GM12878 (cell line): Measurements from ENCODE around the gene H6PD. TPM values are rescaled to one million over a fixed set of nuclear protein-coding genes. Genes with fewer than 3 reads are reported as not detected.

Source experiments
- ATAC-seq: fragments of 200-7000 bp; cut with Tn5 transposase; 3 replicates; pipeline ENCODE4 v1.9.1; 2020; ENCODE audit warnings: mild to moderate bottlenecking, moderate library complexity
- BruUV-seq: library from RNA; stranded (reverse); fragments of 400-500 nt; replicated peaks from 2 replicates; lab custom pipeline; 2021; lab: Mats Ljungman, UMichigan
- CTCF ChIA-PET: fragments of 300-600 bp; sonication (Branson Sonifier 250); formaldehyde crosslinking; extraction: SDS; loops from one replicate; lab custom pipeline; 2021; ENCODE audit warnings: inconsistent platforms; lab: Yijun Ruan, JAX
- POLR2A ChIA-PET: fragments of 350-600 bp; formaldehyde crosslinking; extraction: SDS; loops from one replicate; lab custom pipeline; 2021; ENCODE audit warnings: inconsistent platforms; lab: Charles Lee
- RAD21 ChIA-PET: fragments of 300-600 bp; sonication (Branson Sonifier 250); formaldehyde crosslinking; loops from one replicate; lab custom pipeline; 2023; ENCODE audit warnings: antibody characterized with exemption; ENCODE audit not compliant: unreplicated experiment; lab: Charles Lee
- SMC1A ChIA-PET: fragments of 300-600 bp; sonication (Branson Sonifier 250); formaldehyde crosslinking; loops from one replicate; lab custom pipeline; 2023; ENCODE audit not compliant: unreplicated experiment, uncharacterized antibody; lab: Charles Lee
- DNase-seq: peaks from one replicate; pipeline ENCODE4 v3.0.0-alpha.2; 2011; ENCODE audit warnings: low read depth, low spot score
- FAIRE-seq: peaks from 3 replicates; lab custom pipeline; 2011; peaks lifted over from hg19 to GRCh38; lab: Jason Lieb, UNC
- H2AFZ ChIP-seq: 2 replicates; pipeline ENCODE4 v1.6.0; 2011; ENCODE audit warnings: low read depth, low read length, control low read depth; ENCODE audit not compliant: control insufficient read depth
- H3K27ac ChIP-seq: 2 replicates; pipeline ENCODE4 v1.5.1; 2011; ENCODE audit warnings: control low read depth; ENCODE audit not compliant: control insufficient read depth, insufficient read depth
- H3K27me3 ChIP-seq, 2 experiments: replicated peaks in 1 of 2; 2 replicates each; pipeline versions ENCODE4 v1.6.0 to v1.6.1; 2011; ENCODE audit warnings: low read length in 1 of 2; ENCODE audit not compliant: control insufficient read depth in 2 of 2, insufficient read depth in 2 of 2
- H3K36me3 ChIP-seq, 2 experiments: 2 replicates each; pipeline ENCODE4 v1.5.1; 2011; ENCODE audit warnings: low read length in 1 of 2; ENCODE audit not compliant: control insufficient read depth in 2 of 2, insufficient read depth in 2 of 2
- H3K4me1 ChIP-seq: 2 replicates; pipeline ENCODE4 v1.6.1; 2011; ENCODE audit warnings: mild to moderate bottlenecking, low read length, moderate library complexity, mixed read lengths; ENCODE audit not compliant: control insufficient read depth, insufficient read depth
- H3K4me2 ChIP-seq: 2 replicates; pipeline ENCODE4 v1.6.0; 2011; ENCODE audit warnings: control low read depth; ENCODE audit not compliant: control insufficient read depth, insufficient read depth
- H3K4me3 ChIP-seq: fragments of 200-600 bp; sonication (generic); 2 replicates; pipeline ENCODE4 v1.5.1; 2016
- H3K79me2 ChIP-seq: 2 replicates; pipeline ENCODE4 v1.6.0; 2011; ENCODE audit warnings: low read length; ENCODE audit not compliant: control insufficient read depth, insufficient read depth
- H3K9ac ChIP-seq: 2 replicates; pipeline ENCODE4 v1.8.0; 2011; ENCODE audit warnings: low read length, control low read depth, mixed read lengths; ENCODE audit not compliant: control insufficient read depth, insufficient read depth
- H3K9me3 ChIP-seq: replicated peaks from 3 replicates; pipeline ENCODE4 v1.5.1; 2011; ENCODE audit warnings: mild to moderate bottlenecking, low read length; ENCODE audit not compliant: control insufficient read depth, insufficient read depth
- H4K20me1 ChIP-seq: 2 replicates; pipeline ENCODE4 v1.6.0; 2011; ENCODE audit not compliant: control insufficient read depth, insufficient read depth
- ATF7 ChIP-seq: fragments of 450-650 bp; IDR thresholded peaks from 2 replicates; pipeline ENCODE4 v1.6.1; 2016; ENCODE audit warnings: low read depth, mild to moderate bottlenecking
- BACH1 ChIP-seq: fragments of 450-650 bp; IDR thresholded peaks from 2 replicates; pipeline ENCODE4 v1.6.1; 2017; ENCODE audit warnings: mild to moderate bottlenecking, borderline replicate concordance
- CBX3 ChIP-seq: fragments of 200-600 bp; sonication (generic); IDR thresholded peaks from 2 replicates; pipeline ENCODE4 v1.6.1; 2016; ENCODE audit warnings: low read depth, borderline replicate concordance
- CEBPB ChIP-seq, 2 experiments: fragments of 150-350 bp in 1 of 2; IDR thresholded peaks; 2 replicates each; pipeline ENCODE4 v1.6.1; 2012 to 2014; ENCODE audit warnings: low read depth in 2 of 2, low read length in 2 of 2, borderline replicate concordance in 1 of 2, inconsistent platforms in 1 of 2
- CREB1 ChIP-seq: IDR thresholded peaks from 2 replicates; pipeline ENCODE4 v1.6.1; 2012; ENCODE audit warnings: low read depth, mild to moderate bottlenecking, inconsistent platforms
- GABPA ChIP-seq: IDR thresholded peaks from 2 replicates; pipeline ENCODE4 v1.6.1; 2014; ENCODE audit warnings: antibody characterized with exemption, low read depth, mild to moderate bottlenecking, inconsistent platforms
- MTA2 ChIP-seq: fragments of 450-650 bp; IDR thresholded peaks from 2 replicates; pipeline ENCODE4 v1.6.1; 2016; ENCODE audit warnings: low read depth, mild to moderate bottlenecking, moderate library complexity
- MYB ChIP-seq: fragments of 150-350 bp; IDR thresholded peaks from 2 replicates; pipeline ENCODE4 v1.6.1; 2014; ENCODE audit warnings: mild to moderate bottlenecking, low read depth, low read length, borderline replicate concordance
- RFX5 ChIP-seq: IDR thresholded peaks from 2 replicates; pipeline ENCODE4 v1.6.1; 2011; ENCODE audit warnings: low read depth, low read length, improper control_type of control experiment
- SRF ChIP-seq, 2 experiments: IDR thresholded peaks; 2 replicates each; pipeline ENCODE4 v1.6.1; 2011; ENCODE audit warnings: low read depth in 2 of 2, low read length in 2 of 2, mild to moderate bottlenecking in 1 of 2, moderate library complexity in 1 of 2
- TCF12 ChIP-seq: IDR thresholded peaks from 2 replicates; pipeline ENCODE4 v1.6.1; 2011; ENCODE audit warnings: low read depth, mild to moderate bottlenecking, low read length
- ZNF207 ChIP-seq: fragments of 450-650 bp; IDR thresholded peaks from 2 replicates; pipeline ENCODE4 v1.6.1; 2014; ENCODE audit warnings: antibody characterized with exemption, mild to moderate bottlenecking, borderline replicate concordance
- WGBS: methylation state at CpG from one replicate; pipeline ENCODE4 v1.1.6; 2016; ENCODE audit warnings: low lambda C conversion rate; ENCODE audit not compliant: insufficient replicate concordance, insufficient coverage; ENCODE audit errors: missing lambda C conversion rate; 5-methylcytosine and 5-hydroxymethylcytosine counted together
- in situ Hi-C: fragments of 300-500 bp; cut with MboI; formaldehyde crosslinking; loops from 9 replicates; pipeline ENCODE4 v1.14.3; 2018; ENCODE audit warnings: mixed read lengths
- intact Hi-C: fragments of 100-400 bp; cut with micrococcal nuclease; formaldehyde crosslinking; loops from one replicate; pipeline ENCODE4 v1.14.2; 2022; ENCODE audit not compliant: unreplicated experiment
- polyA plus RNA-seq, 11 experiments: library from polyadenylated mRNA; depleted of rRNA in 4 of 11; unstranded in 6 of 11; stranded (reverse) in 5 of 11; fragments of >200 nt; fragmentation: Nextera tagmentation in 4 of 11; fragmentation: Illumina TruSeq in 1 of 11; extraction: Ambion mirVana in 4 of 11; extraction: Trizol in 1 of 11; gene quantifications; 1 replicate in 1 of 11; 2 replicates in 10 of 11; pipeline versions ENCODE4 v1.2.1 to v1.2.3, GENCODE V29; 2011 to 2016; ENCODE audit warnings: inconsistent platforms in 2 of 11, missing spikeins in 2 of 11, low read depth in 1 of 11
- total RNA-seq, 4 experiments: library from RNA; depleted of rRNA in 3 of 4; stranded (reverse); fragments of >200 nt in 3 of 4; fragmentation: Illumina TruSeq in 1 of 4; extraction: Trizol in 1 of 4; gene quantifications; 2 replicates each; pipeline versions ENCODE4 v1.2.1 to v1.2.3, GENCODE V29; 2013 to 2021
- TF ChIP-seq, protein P1 (sequence below): fragments of 450-650 bp; IDR thresholded peaks from 2 replicates; pipeline ENCODE4 v1.6.1; 2016; ENCODE audit warnings: mild to moderate bottlenecking

Gene H6PD
- total and polyA plus RNA-seq, 10 of the 15 experiments (the other 5 are each of a cell fraction or from before 2014, with no cell fraction given): 1.2 to 20.7 (median 7.7) TPM

DNA sequence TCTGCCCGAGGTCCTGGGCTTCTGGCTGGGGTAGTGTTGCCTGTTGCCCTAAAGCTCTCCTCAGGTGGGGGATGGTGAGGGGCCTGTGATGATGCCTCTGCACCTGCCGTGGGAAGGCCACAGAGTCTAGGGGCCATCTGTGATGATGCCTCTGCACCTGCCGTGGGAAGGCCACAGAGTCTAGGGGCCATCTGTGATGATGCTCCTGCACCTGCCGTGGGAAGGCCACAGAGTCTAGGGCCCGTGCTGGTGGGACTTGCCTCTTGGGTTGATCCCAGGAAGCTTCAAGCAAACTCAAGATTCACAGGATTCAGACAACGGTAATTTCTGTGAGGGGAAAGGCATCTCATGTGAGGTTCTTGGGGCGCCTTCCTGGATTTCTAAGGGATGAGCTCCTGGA, 75.4 kb downstream of the H6PD start:
- no peaks in the 10 kb centered on the region for H3K36me3 ChIP-seq
- ATAC-seq: no peak
- intact Hi-C loops: no loop called here
- TF ChIP-seq ZNF207 (no peak), TCF12 (0 out of 2 replicates have a peak, but pooled peaks have one; percentile 39)
- DNase-seq: no peak
- H3K9ac ChIP-seq: no peak overlapping the region
- ChIA-PET SMC1A (interaction anchor here (1.1 kb wide), 1 partner anchor 21 kb away, joined by 5 read pairs; no protein-coding TSS in a partner anchor), RAD21 (no interaction called here), CTCF (no interaction called here), POLR2A (interaction anchor here (1.4 kb wide), 1 partner anchor 14 kb away, joined by 3 read pairs; no protein-coding TSS in a partner anchor)
- no peak overlapping the region for H2AFZ ChIP-seq
- H3K79me2 ChIP-seq: no peaks in the 10 kb centered on the region
- no peaks in the 10 kb centered on the region; a peak in 1 of 4 replicates for H3K27me3 ChIP-seq
- WGBS: 37% methylated on average over 7 of the region's 7 CpGs
- no peak for FAIRE-seq
- in situ Hi-C loops: no loop called here
- H3K9me3 ChIP-seq: no peaks in the 10 kb centered on the region
- no TSS peak for BruUV-seq
- no peak overlapping the region for H3K4me2 ChIP-seq
- H3K4me1 ChIP-seq: peaks cover under 1% of the 10 kb centered on the region; the same call in 1 of the 2 replicates
- no peak overlapping the region for H3K27ac ChIP-seq
- H3K4me3 ChIP-seq: no peak overlapping the region
- H4K20me1 ChIP-seq: no peaks in the 10 kb centered on the region

GRCh38 chr1:9311029-9311428, 76.5 kb downstream of the H6PD start:
- intact Hi-C loops (no loop called here), in situ Hi-C loops (no loop called here)
- Histone ChIP-seq H3K4me3 (no peak overlapping the region), H2AFZ (no peak overlapping the region), H3K27me3 (no peaks in the 10 kb centered on the region; a peak in 1 of 4 replicates), H3K9ac (no peak overlapping the region), H3K36me3 (no peaks in the 10 kb centered on the region), H3K4me1 (peaks cover 11% of the 10 kb centered on the region), H4K20me1 (no peaks in the 10 kb centered on the region), H3K27ac (no peak overlapping the region), H3K9me3 (no peaks in the 10 kb centered on the region), H3K4me2 (no peak overlapping the region), H3K79me2 (no peaks in the 10 kb centered on the region)
- FAIRE-seq: no peak
- 71% methylated on average over 9 of the region's 10 CpGs for WGBS
- SMC1A ChIA-PET: no interaction called here
- ATAC-seq: no peak
- POLR2A ChIA-PET: interaction anchor here (1.4 kb wide), 1 partner anchor 13 kb away, joined by 3 read pairs; no protein-coding TSS in a partner anchor
- no TSS peak for BruUV-seq
- RAD21 ChIA-PET: interaction anchor here (0.9 kb wide), 1 partner anchor 180 kb away, joined by 3 read pairs; no protein-coding TSS in a partner anchor
- DNase-seq: no peak
- CTCF ChIA-PET: interaction anchor here (0.8 kb wide), 1 partner anchor 144 kb away, joined by 3 read pairs; no protein-coding TSS in a partner anchor
- TF ChIP-seq BACH1 (no peak), SRF (IDR thresholded peaks at IDR 0.05; ENCODE audit: low read depth in 2 of 2, low read length in 2 of 2) (no peak), RFX5 (no peak), MTA2 (no peak), ATF7 (no peak), CREB1 (no peak), MYB (no peak), CBX3 (no peak), GABPA (no peak), CEBPB (IDR thresholded peaks at IDR 0.05; ENCODE audit: borderline replicate concordance in 1 of 2, low read depth in 2 of 2, low read length in 2 of 2) (no peak)
- TF ChIP-seq, protein P1, sequence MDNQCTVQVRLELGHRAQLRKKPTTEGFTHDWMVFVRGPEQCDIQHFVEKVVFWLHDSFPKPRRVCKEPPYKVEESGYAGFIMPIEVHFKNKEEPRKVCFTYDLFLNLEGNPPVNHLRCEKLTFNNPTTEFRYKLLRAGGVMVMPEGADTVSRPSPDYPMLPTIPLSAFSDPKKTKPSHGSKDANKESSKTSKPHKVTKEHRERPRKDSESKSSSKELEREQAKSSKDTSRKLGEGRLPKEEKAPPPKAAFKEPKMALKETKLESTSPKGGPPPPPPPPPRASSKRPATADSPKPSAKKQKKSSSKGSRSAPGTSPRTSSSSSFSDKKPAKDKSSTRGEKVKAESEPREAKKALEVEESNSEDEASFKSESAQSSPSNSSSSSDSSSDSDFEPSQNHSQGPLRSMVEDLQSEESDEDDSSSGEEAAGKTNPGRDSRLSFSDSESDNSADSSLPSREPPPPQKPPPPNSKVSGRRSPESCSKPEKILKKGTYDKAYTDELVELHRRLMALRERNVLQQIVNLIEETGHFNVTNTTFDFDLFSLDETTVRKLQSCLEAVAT: no peak
